IMR-90 (cell line): Measurements from ENCODE around the gene DHRS13. TPM values are rescaled to one million over a fixed set of nuclear protein-coding genes. Genes with fewer than 3 reads are reported as not detected.

Source experiments
- ATAC-seq: fragments of 200-7000 bp; cut with Tn5 transposase; 2 replicates; pipeline ENCODE4 v1.9.1; 2020; ENCODE audit warnings: low read depth, mild to moderate bottlenecking, moderate library complexity
- BruUV-seq: library from RNA; stranded (reverse); fragments of 400-500 nt; replicated peaks from 2 replicates; lab custom pipeline; 2021; lab: Mats Ljungman, UMichigan
- CTCF ChIA-PET: fragments of 300-600 bp; formaldehyde crosslinking; extraction: SDS; loops from one replicate; lab custom pipeline; 2021; ENCODE audit warnings: antibody characterized with exemption; lab: Yijun Ruan, JAX
- POLR2A ChIA-PET: fragments of 300-600 bp; sonication (Branson Sonifier 250); formaldehyde crosslinking; loops from one replicate; lab custom pipeline; 2022; ENCODE audit warnings: antibody characterized with exemption; ENCODE audit not compliant: unreplicated experiment; lab: Charles Lee
- DNase-seq: peaks from one replicate; pipeline ENCODE4 v3.0.0; 2013
- H2AFZ ChIP-seq: replicated peaks from 2 replicates; pipeline ENCODE3; 2013; ENCODE audit warnings: low read length, mild to moderate bottlenecking; ENCODE audit not compliant: poor library complexity
- H2AK5ac ChIP-seq: 2 replicates; pipeline ENCODE4 v1.6.1; 2013; ENCODE audit warnings: low read depth, low read length, inconsistent platforms
- H2AK9ac ChIP-seq: replicated peaks from 2 replicates; pipeline ENCODE3; 2013; ENCODE audit warnings: mild to moderate bottlenecking, low read depth, low read length, moderate library complexity; ENCODE audit not compliant: poor library complexity
- H2BK120ac ChIP-seq: 2 replicates; pipeline ENCODE4 v1.6.1; 2013; ENCODE audit warnings: low read depth, low read length, inconsistent platforms
- H2BK15ac ChIP-seq: 3 replicates; pipeline ENCODE4 v1.6.1; 2013; ENCODE audit warnings: low read depth, low read length, inconsistent platforms
- H2BK20ac ChIP-seq: 2 replicates; pipeline ENCODE4 v1.6.1; 2013; ENCODE audit warnings: low read depth, mild to moderate bottlenecking, inconsistent platforms, low read length, moderate library complexity
- H2BK5ac ChIP-seq: 2 replicates; pipeline ENCODE4 v1.6.1; 2013; ENCODE audit warnings: mild to moderate bottlenecking, low read depth, low read length, inconsistent platforms; ENCODE audit not compliant: poor library complexity, severe bottlenecking
- H3K14ac ChIP-seq: replicated peaks from 2 replicates; pipeline ENCODE4 v1.6.1; 2013; ENCODE audit warnings: low read depth, low read length, inconsistent platforms
- H3K18ac ChIP-seq: 2 replicates; pipeline ENCODE4 v1.6.1; 2013; ENCODE audit warnings: low read depth, low read length, control low read depth
- H3K23ac ChIP-seq: 2 replicates; pipeline ENCODE4 v1.6.1; 2013; ENCODE audit warnings: low read depth, low read length, inconsistent platforms
- H3K27ac ChIP-seq: 2 replicates; pipeline ENCODE4 v1.5.1; 2013; ENCODE audit warnings: mild to moderate bottlenecking, control low read depth, low read length; ENCODE audit not compliant: insufficient read depth
- H3K27me3 ChIP-seq: 2 replicates; pipeline ENCODE4 v1.6.1; 2013; ENCODE audit warnings: low read length; ENCODE audit not compliant: control insufficient read depth, insufficient read depth
- H3K36me3 ChIP-seq: 2 replicates; pipeline ENCODE4 v1.6.1; 2013; ENCODE audit warnings: low read length, mixed read lengths; ENCODE audit not compliant: control insufficient read depth, insufficient read depth
- H3K4ac ChIP-seq: 2 replicates; pipeline ENCODE4 v1.6.1; 2013; ENCODE audit warnings: low read depth, low read length, inconsistent platforms
- H3K4me1 ChIP-seq: 2 replicates; pipeline ENCODE4 v1.6.1; 2013; ENCODE audit warnings: low read length, mixed read lengths; ENCODE audit not compliant: control insufficient read depth, insufficient read depth
- H3K4me2 ChIP-seq: 2 replicates; pipeline ENCODE4 v1.6.1; 2013; ENCODE audit warnings: low read depth, mild to moderate bottlenecking, control low read depth, low read length, moderate library complexity
- H3K4me3 ChIP-seq: 2 replicates; pipeline ENCODE4 v1.5.1; 2013; ENCODE audit warnings: low read depth, mild to moderate bottlenecking, control low read depth, low read length, moderate library complexity; ENCODE audit not compliant: insufficient read depth
- H3K56ac ChIP-seq: 2 replicates; pipeline ENCODE4 v1.6.1; 2013; ENCODE audit warnings: low read length, inconsistent platforms; ENCODE audit not compliant: insufficient read depth; ENCODE audit errors: extremely low read depth
- H3K79me1 ChIP-seq, 2 experiments: 2 replicates each; pipeline ENCODE4 v1.6.1; 2013; ENCODE audit warnings: low read length in 2 of 2, inconsistent platforms in 1 of 2, low read depth in 1 of 2
- H3K9ac ChIP-seq: 2 replicates; pipeline ENCODE4 v1.6.1; 2013; ENCODE audit warnings: low read depth, low read length, control low read depth
- H3K9me1 ChIP-seq: 2 replicates; pipeline ENCODE4 v1.6.1; 2013; ENCODE audit warnings: low read length, inconsistent platforms; ENCODE audit not compliant: insufficient read depth
- H3K9me3 ChIP-seq: 2 replicates; pipeline ENCODE4 v1.6.1; 2013; ENCODE audit warnings: low read length; ENCODE audit not compliant: control insufficient read depth, insufficient read depth
- H4K20me1 ChIP-seq: 2 replicates; pipeline ENCODE4 v1.6.1; 2013; ENCODE audit warnings: low read length, inconsistent platforms; ENCODE audit not compliant: insufficient read depth
- H4K5ac ChIP-seq: 2 replicates; pipeline ENCODE4 v1.6.1; 2013; ENCODE audit warnings: mild to moderate bottlenecking, low read depth, low read length, control low read depth
- H4K8ac ChIP-seq, 2 experiments: 2 replicates each; pipeline ENCODE4 v1.6.1; 2013; ENCODE audit warnings: low read depth in 2 of 2, low read length in 2 of 2, control low read depth in 1 of 2, inconsistent platforms in 1 of 2
- H4K91ac ChIP-seq: 2 replicates; pipeline ENCODE4 v1.6.1; 2013; ENCODE audit warnings: low read depth, low read length, inconsistent platforms; ENCODE audit not compliant: insufficient read depth
- CHD1 ChIP-seq: IDR thresholded peaks from 2 replicates; pipeline ENCODE4 v1.6.1; 2012; ENCODE audit warnings: low read depth, low read length, improper control_type of control experiment
- POLR2A ChIP-seq: IDR thresholded peaks from 2 replicates; pipeline ENCODE4 v1.6.1; 2012; ENCODE audit warnings: mild to moderate bottlenecking, low read depth, low read length
- RAD21 ChIP-seq: IDR thresholded peaks from 2 replicates; pipeline ENCODE4 v1.6.1; 2012; ENCODE audit warnings: low read length, improper control_type of control experiment
- RFX5 ChIP-seq: IDR thresholded peaks from 2 replicates; pipeline ENCODE4 v1.8.0; 2012; ENCODE audit warnings: low read depth, mild to moderate bottlenecking, low read length, moderate library complexity
- USF2 ChIP-seq: fragments of 150-350 bp; IDR thresholded peaks from 2 replicates; pipeline ENCODE4 v1.6.1; 2017; ENCODE audit warnings: mild to moderate bottlenecking, antibody characterized with exemption, low read length, low read depth
- WGBS, 2 experiments: methylation state at CpG; one replicate each; pipeline versions ENCODE4 v1.1.5 to v1.1.7; 2013; ENCODE audit warnings: missing lambda C conversion rate in 2 of 2; ENCODE audit not compliant: insufficient read length in 1 of 2; ENCODE audit errors: extremely low coverage in 2 of 2; 5-methylcytosine and 5-hydroxymethylcytosine counted together
- dilution Hi-C: fragments of 300-500 bp; cut with HindIII; formaldehyde crosslinking; loops from one replicate; pipeline ENCODE4 v1.14.3; 2018; ENCODE audit warnings: low sequenced_read_pairs; ENCODE audit not compliant: unreplicated experiment
- in situ Hi-C: fragments of 300-500 bp; cut with MboI; formaldehyde crosslinking; loops from 3 replicates; pipeline ENCODE4 v1.14.3; 2019; ENCODE audit warnings: low sequenced_read_pairs, inconsistent platforms, mixed read lengths
- intact Hi-C: fragments of 100-400 bp; cut with micrococcal nuclease; formaldehyde crosslinking; loops from 2 replicates; pipeline ENCODE4 v1.10.0; 2022
- polyA plus RNA-seq, 3 experiments: library from polyadenylated mRNA; depleted of rRNA; stranded (reverse); fragments of >200 nt; gene quantifications; 2 replicates each; pipeline ENCODE4 v1.2.3, GENCODE V29; 2012; ENCODE audit warnings: low replicate concordance in 1 of 3
- total RNA-seq: library from RNA; depleted of rRNA; stranded (reverse); fragments of >200 nt; gene quantifications from 2 replicates; pipeline ENCODE4 v1.2.3, GENCODE V29; 2012

DHRS13 gene
- total and polyA plus RNA-seq, 2 of the 4 experiments (the other 2 are of a cell fraction): 2.7 to 3.9 TPM

GRCh38 chr17:28864991-28865849 is 37.7 kb downstream of the DHRS13 start:
- H3K36me3 ChIP-seq: peaks cover 6% of the 10 kb centered on the region
- no peak overlapping the region for H2BK5ac ChIP-seq
- H2AFZ ChIP-seq: no peak overlapping the region
- no peaks in the 10 kb centered on the region for H3K9me3 ChIP-seq
- H3K27me3 ChIP-seq: 0 out of 2 replicates have a peak, but pooled peaks cover 2% of the 10 kb centered on the region
- no peak overlapping the region for H3K27ac ChIP-seq
- no peak overlapping the region for H3K56ac ChIP-seq
- no peak overlapping the region for H3K4me3 ChIP-seq
- H3K14ac ChIP-seq: no peak overlapping the region
- intact Hi-C loops (no loop called here), in situ Hi-C loops (no loop called here), dilution Hi-C loops (no loop called here)
- no peaks in the 10 kb centered on the region for H3K9me1 ChIP-seq
- no peak overlapping the region for H4K91ac ChIP-seq
- WGBS, 2 experiments: 95% methylated on average over 4 of the region's 11 CpGs; no CpG with 5 or more reads in 1 of the 2 experiments
- BruUV-seq: no TSS peak
- DNase-seq: no peak
- H3K4ac ChIP-seq: no peak overlapping the region
- H3K79me1 ChIP-seq: no peaks in the 10 kb centered on the region
- CTCF ChIA-PET: no interaction called here
- H2BK15ac ChIP-seq: no peak overlapping the region
- H3K4me1 ChIP-seq: no peaks in the 10 kb centered on the region
- TF ChIP-seq RAD21 (no peak), USF2 (no peak), RFX5 (no peak), CHD1 (no peak), POLR2A (no peak)
- H2BK120ac ChIP-seq: no peak overlapping the region
- no peak overlapping the region for H2BK20ac ChIP-seq
- no peak overlapping the region for H3K18ac ChIP-seq
- no peak overlapping the region for H4K5ac ChIP-seq
- no peaks in the 10 kb centered on the region for H4K20me1 ChIP-seq
- POLR2A ChIA-PET: no interaction called here
- H3K4me2 ChIP-seq: no peak overlapping the region
- peak overlapping the region; percentile 42 for H2AK9ac ChIP-seq
- no peak overlapping the region for H3K9ac ChIP-seq
- no peak overlapping the region for H2AK5ac ChIP-seq
- ATAC-seq: no peak
- H4K8ac ChIP-seq: no peak overlapping the region
- no peak overlapping the region for H3K23ac ChIP-seq
